Muscle layer of colon (tissue), 2 donors: ENCODE results near the gene MUC13.

ENCODE experiments used
- H3K27ac ChIP-seq: one replicate; pipeline ENCODE4 v1.7.0; 2013; ENCODE audit warnings: low read depth, mild to moderate bottlenecking, low read length, moderate library complexity
- H3K27me3 ChIP-seq, 2 donors: one replicate each; pipeline ENCODE4 v1.7.0; 2013; ENCODE audit warnings: low read length in 2 of 2, mild to moderate bottlenecking in 2 of 2; ENCODE audit not compliant: insufficient read depth in 2 of 2, control insufficient read depth in 1 of 2
- H3K36me3 ChIP-seq: one replicate; pipeline ENCODE4 v1.7.0; 2013; ENCODE audit warnings: mild to moderate bottlenecking, low read length; ENCODE audit not compliant: insufficient read depth
- H3K4me1 ChIP-seq: one replicate; pipeline ENCODE4 v1.7.0; 2013; ENCODE audit warnings: mild to moderate bottlenecking, low read length; ENCODE audit not compliant: insufficient read depth
- H3K4me3 ChIP-seq, 2 donors: one replicate each; pipeline ENCODE4 v1.7.0; 2013; ENCODE audit warnings: low read length in 2 of 2, low read depth in 1 of 2, mild to moderate bottlenecking in 1 of 2, moderate library complexity in 1 of 2
- H3K9ac ChIP-seq: one replicate; pipeline ENCODE4 v1.7.0; 2013; ENCODE audit warnings: low read length
- H3K9me3 ChIP-seq: one replicate; pipeline ENCODE4 v1.7.0; 2013; ENCODE audit warnings: mild to moderate bottlenecking, low read length
- donor health status: abdominal sarcoma.
- donor health status: Adenocarcinoma of cecum.

The MUC13 gene, protein sequence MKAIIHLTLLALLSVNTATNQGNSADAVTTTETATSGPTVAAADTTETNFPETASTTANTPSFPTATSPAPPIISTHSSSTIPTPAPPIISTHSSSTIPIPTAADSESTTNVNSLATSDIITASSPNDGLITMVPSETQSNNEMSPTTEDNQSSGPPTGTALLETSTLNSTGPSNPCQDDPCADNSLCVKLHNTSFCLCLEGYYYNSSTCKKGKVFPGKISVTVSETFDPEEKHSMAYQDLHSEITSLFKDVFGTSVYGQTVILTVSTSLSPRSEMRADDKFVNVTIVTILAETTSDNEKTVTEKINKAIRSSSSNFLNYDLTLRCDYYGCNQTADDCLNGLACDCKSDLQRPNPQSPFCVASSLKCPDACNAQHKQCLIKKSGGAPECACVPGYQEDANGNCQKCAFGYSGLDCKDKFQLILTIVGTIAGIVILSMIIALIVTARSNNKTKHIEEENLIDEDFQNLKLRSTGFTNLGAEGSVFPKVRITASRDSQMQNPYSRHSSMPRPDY

DNA sequence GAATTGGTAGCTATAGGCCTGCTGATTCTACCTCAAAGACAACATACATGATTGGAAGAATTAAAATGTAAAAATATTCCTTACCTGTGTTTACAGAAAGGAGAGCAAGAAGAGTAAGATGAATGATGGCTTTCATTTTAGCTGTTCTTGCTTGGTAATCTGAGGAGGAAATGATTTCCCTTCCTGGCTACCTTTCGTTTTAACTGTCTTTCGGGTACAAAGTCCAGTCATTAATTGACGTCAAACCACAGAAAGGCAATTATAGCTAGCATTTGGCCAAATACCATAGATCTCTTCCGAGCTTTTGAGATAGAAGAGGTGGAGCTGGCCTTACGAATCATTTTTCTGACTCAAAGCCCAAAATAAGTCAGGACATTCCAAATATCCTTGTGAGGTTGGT, at the start of gene MUC13:
TSS of gene MUC13 (minus strand) at position 175 of the 400 bp plus-strand sequence. CDS start at position 136, 39 bp downstream.
- Histone ChIP-seq H3K27me3 (no peaks in the 10 kb centered on the region), H3K4me3 (no peak within 1 kb of the TSS), H3K4me1 (no peaks in the 10 kb centered on the region), H3K9ac (no peak within 1 kb of the TSS), H3K36me3 (no peaks in the 10 kb centered on the region), H3K9me3 (no peaks in the 10 kb centered on the region), H3K27ac (no peak within 1 kb of the TSS)

DNA sequence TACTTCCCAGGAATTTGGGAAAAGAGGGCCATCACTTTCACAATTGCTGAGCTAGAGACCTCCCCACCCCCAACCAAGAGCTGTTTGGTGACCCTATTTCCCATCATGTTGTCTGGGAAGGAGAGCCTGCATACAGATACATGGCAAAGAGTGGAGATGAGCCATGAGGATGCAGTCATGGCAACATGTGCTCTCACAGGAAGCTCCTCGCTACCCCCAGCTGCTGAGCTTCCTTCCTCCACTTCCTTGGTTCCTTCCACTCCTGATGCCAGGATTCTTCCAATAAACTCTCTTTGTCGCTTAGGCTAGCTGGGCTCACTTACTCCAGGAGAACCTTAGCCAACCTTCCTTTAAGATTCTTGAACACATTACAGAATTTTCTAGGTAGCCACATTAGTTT, 48.3 kb upstream of the MUC13 start:
- Histone ChIP-seq H3K9me3 (no peaks in the 10 kb centered on the region), H3K4me1 (peaks cover 25% of the 10 kb centered on the region), H3K4me3 (no peak overlapping the region), H3K36me3 (peaks cover 25% of the 10 kb centered on the region), H3K27me3 (no peaks in the 10 kb centered on the region), H3K9ac (no peak overlapping the region), H3K27ac (no peak overlapping the region)

DNA sequence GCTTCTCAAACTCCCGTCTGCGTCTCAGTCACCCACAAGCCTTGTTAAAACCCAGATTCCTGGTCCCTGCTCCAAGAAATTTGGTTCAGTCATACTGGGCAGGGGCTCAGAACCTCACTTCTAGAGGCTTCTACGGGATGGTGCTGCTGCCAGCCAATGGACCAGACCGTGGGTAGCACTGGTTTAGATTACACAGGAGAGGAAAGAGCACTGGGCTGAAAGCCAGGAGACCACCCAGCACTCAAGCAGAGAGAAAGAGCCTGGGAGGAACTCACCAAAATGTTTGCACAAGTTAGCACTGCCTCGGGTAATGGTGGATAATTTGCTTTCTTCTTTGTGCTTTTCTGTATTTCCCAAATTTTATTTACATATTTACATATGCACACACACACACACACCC, 46.9 kb upstream of the MUC13 start:
- H3K9me3 ChIP-seq, result no peaks in the 10 kb centered on the region
- H3K27me3 ChIP-seq, result no peaks in the 10 kb centered on the region
- peaks cover 18% of the 10 kb centered on the region for H3K4me1 ChIP-seq
- H3K4me3 ChIP-seq, result no peak overlapping the region
- no peak overlapping the region for H3K9ac ChIP-seq
- H3K27ac ChIP-seq, result no peak overlapping the region
- peaks cover 29% of the 10 kb centered on the region for H3K36me3 ChIP-seq

DNA sequence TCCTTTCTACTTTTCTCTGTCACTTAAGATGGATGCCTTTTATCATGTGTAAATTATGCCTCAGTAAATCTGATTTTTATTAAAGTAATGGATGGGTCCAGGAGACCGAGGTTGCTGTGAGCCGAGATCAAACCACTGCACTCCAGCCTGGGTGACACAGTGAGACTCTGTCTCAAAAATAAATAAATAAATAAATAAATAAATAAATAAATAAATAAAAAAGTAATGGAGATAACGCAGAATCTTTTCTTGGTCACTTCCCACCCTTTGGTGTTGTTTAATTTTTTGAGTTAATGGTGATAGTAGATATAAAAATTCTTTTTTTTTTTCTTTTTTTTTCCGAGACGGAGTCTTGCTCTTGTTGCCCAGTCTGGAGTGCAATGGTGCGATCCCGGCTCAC, 44.1 kb upstream of the MUC13 start:
- Histone ChIP-seq H3K9me3 (no peaks in the 10 kb centered on the region), H3K27ac (no peak overlapping the region), H3K27me3 (no peaks in the 10 kb centered on the region), H3K36me3 (peaks cover 39% of the 10 kb centered on the region), H3K4me1 (peaks cover 7% of the 10 kb centered on the region), H3K4me3 (no peak overlapping the region), H3K9ac (no peak overlapping the region)

DNA sequence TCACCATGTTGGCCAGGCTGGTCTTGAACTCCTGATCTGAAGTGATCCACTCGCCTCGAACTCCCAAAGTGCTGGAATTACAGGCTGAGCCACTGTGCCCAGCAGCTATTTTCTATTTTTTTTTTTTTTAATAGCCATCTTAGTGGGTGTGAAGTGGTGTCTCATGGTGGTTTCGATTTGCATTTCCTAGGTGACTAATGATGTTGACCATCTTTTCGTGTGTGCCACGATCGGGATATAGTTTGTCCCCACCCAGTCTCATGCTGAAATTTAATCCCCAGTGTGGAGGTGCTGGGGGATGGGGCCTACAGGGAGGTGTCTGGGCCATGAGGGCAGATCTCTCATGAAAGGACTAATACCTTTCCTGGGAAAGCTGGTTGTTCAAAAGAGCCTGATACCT, 41.8 kb upstream of the MUC13 start:
- H3K27me3 ChIP-seq, result no peaks in the 10 kb centered on the region
- no peak overlapping the region for H3K9ac ChIP-seq
- H3K36me3 ChIP-seq, result peaks cover 40% of the 10 kb centered on the region
- no peak overlapping the region for H3K4me3 ChIP-seq
- no peaks in the 10 kb centered on the region for H3K4me1 ChIP-seq
- no peaks in the 10 kb centered on the region for H3K9me3 ChIP-seq
- H3K27ac ChIP-seq, result no peak overlapping the region

DNA sequence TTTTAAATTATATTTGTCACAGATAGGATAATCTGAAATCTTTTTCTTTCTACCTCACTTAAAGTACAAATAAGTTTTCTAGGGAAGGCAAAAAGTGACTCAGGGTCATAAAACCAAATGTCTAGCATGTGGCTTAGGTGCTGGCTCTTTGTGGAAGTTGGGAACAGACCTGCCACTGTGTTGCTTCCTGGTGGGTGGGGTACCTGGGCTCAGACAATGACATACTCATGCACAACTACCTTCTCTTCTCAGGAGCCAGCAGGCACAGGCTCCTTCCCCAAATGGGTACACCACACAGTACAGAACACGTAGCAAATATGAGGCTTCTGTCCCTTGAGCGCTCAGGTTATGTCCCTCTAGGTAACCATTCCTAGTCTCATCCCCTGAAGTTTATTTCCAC, 40.1 kb upstream of the MUC13 start:
- no peak overlapping the region for H3K9ac ChIP-seq
- H3K27ac ChIP-seq, result no peak overlapping the region
- no peaks in the 10 kb centered on the region for H3K9me3 ChIP-seq
- no peak overlapping the region for H3K4me3 ChIP-seq
- no peaks in the 10 kb centered on the region for H3K4me1 ChIP-seq
- H3K36me3 ChIP-seq, result peaks cover 53% of the 10 kb centered on the region
- no peaks in the 10 kb centered on the region for H3K27me3 ChIP-seq

DNA sequence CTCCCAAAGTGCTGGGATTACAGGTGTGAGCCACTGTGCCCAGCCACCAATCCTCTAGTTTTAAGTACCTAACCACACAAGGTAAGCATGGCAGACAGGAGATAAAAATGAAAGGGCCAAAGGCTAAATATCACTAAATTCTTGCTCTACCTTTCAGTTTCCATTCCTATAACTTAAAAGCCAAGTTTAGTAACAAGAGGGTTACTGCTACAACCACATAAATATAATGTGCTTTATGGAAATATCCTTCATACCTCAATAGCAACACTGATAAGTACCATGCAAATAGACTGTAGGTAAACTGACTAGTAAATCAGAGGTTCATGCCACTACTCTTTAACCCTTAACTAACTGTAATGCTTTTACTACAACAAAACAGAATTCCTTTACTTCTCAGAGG, 38.7 kb upstream of the MUC13 start:
- no peak overlapping the region for H3K4me3 ChIP-seq
- H3K4me1 ChIP-seq, result no peaks in the 10 kb centered on the region
- peaks cover 66% of the 10 kb centered on the region for H3K36me3 ChIP-seq
- no peak overlapping the region for H3K9ac ChIP-seq
- no peak overlapping the region for H3K27ac ChIP-seq
- no peaks in the 10 kb centered on the region for H3K27me3 ChIP-seq
- H3K9me3 ChIP-seq, result no peaks in the 10 kb centered on the region

DNA sequence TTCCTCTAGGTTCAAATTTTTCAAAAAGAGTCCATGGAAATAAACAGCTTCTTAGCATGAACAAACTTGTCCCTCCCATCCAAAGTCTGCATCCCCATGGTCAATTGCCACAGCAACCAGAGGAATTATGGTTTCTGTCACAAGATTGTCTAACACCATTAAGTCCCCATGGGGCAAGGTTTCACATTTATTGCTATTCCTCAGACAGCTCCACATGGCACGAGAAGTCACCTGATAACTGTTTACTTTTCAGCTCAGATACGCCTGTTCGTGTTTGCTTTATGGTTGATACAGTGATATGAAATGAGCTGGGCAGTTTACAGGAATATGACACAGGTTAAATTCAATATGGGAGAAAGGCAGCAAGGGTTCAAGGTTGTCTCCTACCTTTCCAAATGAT, 37.9 kb upstream of the MUC13 start:
- H3K4me3 ChIP-seq, result no peak overlapping the region
- H3K4me1 ChIP-seq, result no peaks in the 10 kb centered on the region
- no peak overlapping the region for H3K9ac ChIP-seq
- H3K9me3 ChIP-seq, result no peaks in the 10 kb centered on the region
- H3K27me3 ChIP-seq, result no peaks in the 10 kb centered on the region
- no peak overlapping the region for H3K27ac ChIP-seq
- peaks cover 70% of the 10 kb centered on the region for H3K36me3 ChIP-seq

DNA sequence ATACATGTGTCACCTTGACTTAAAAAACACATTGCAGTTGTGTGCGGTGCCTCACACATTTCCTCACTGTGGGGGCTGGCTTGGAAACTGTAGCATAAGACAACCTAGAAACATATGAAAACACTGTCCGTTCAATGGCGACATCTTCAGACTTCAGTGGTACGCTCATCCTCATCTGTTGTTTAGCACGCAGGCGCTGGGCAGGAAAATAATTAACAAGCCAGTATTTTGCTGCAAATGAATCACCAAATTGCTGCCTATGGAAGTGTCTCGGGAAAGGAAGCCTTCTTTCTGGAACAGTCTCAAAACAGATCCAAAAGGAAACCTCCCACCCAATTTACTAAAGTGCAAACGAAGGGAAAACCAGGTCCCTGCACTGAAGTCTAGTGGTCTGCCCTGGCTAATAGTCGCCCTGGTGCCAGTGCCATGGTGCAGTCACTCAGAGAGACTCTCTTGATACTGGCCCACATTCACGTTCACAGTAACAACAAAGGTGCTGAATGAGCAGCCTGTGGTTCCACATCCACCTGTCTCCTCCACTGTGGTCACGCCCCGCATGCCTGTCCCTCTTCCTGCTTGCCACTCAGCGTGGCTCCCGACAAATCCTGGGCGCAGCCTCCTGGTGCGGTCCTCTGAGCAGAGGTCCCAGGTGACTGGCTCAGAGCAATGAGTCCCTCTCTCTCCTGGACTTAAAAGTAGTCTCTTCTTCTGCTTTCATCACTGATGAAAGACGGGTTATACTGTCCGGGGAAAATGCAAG, 35.6 kb upstream of the MUC13 start:
- H3K4me1 ChIP-seq, result no peaks in the 10 kb centered on the region

DNA sequence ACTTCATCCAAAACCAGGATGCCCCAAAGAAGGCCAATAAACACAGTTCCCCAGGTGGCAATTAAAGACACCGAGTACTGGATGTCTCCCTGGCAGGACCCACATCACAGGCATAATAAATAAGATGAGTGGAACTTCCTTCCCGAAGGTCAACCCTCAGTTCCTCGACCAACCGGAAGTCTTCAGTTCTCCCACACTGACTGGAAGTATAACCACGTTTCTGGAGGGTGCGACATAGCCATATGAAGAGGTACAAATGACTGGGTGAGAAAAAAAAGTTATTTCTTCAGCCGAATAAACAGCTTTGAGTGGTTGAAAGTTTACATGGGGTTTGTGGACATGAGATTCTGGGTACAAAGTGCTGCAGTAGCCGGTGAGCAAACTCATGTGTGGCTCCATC, 34.6 kb upstream of the MUC13 start:
- no peaks in the 10 kb centered on the region for H3K27me3 ChIP-seq
- H3K27ac ChIP-seq, result no peak overlapping the region
- peaks cover 49% of the 10 kb centered on the region for H3K36me3 ChIP-seq
- no peaks in the 10 kb centered on the region for H3K9me3 ChIP-seq
- H3K4me1 ChIP-seq, result no peaks in the 10 kb centered on the region
- H3K9ac ChIP-seq, result no peak overlapping the region
- H3K4me3 ChIP-seq, result no peak overlapping the region

More for the DNA sequence above, 35.6 kb upstream of the MUC13 start:
- no peak overlapping the region for H3K27ac ChIP-seq
- no peak overlapping the region for H3K9ac ChIP-seq
- H3K9me3 ChIP-seq, result no peaks in the 10 kb centered on the region
- H3K27me3 ChIP-seq, result no peaks in the 10 kb centered on the region
- H3K36me3 ChIP-seq, result peaks cover 56% of the 10 kb centered on the region
- no peak overlapping the region for H3K4me3 ChIP-seq

DNA sequence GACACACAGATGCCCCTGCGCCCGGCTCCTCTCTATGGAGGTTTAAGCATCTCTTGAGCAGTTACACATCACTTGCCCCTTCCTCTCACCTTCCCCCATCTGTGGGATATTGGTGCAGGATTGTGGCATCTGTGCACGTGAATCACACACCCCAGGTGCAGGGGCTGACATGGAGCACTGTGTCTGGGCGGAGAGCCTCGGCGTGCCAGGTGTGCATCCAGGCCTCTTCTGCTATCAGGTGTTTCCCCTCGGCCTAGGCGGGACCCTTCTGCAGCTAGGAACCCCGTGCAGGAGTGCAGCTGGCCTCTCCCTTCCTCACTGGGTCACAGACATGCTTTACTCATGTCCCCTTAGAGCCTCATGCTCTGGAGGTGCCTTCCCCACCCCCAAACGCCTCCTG, 33.4 kb upstream of the MUC13 start:
- H3K9me3 ChIP-seq, result no peaks in the 10 kb centered on the region
- peaks cover 37% of the 10 kb centered on the region for H3K36me3 ChIP-seq
- H3K4me1 ChIP-seq, result no peaks in the 10 kb centered on the region
- H3K4me3 ChIP-seq, result no peak overlapping the region
- H3K27me3 ChIP-seq, result no peaks in the 10 kb centered on the region
- no peak overlapping the region for H3K9ac ChIP-seq
- no peak overlapping the region for H3K27ac ChIP-seq
